Coronary artery (tissue), 2 donors: Measurements from ENCODE around the gene ACHE.

Experiments used
- DNase-seq: peaks from one replicate; pipeline ENCODE4 v3.0.0-alpha.2; 2017; ENCODE audit warnings: low spot score
- H3K27ac ChIP-seq, 2 donors: fragments of 200-600 bp; sonication (generic); one replicate each; pipeline ENCODE4 v1.5.1; 2016 to 2019
- H3K4me3 ChIP-seq: fragments of 200-600 bp; sonication (generic); 2 replicates; pipeline ENCODE4 v1.5.1; 2016; ENCODE audit warnings: mild to moderate bottlenecking, moderate library complexity
- CTCF ChIP-seq: fragments of 200-600 bp; sonication (generic); IDR thresholded peaks from one replicate; pipeline ENCODE4 v1.5.1; 2019; ENCODE audit warnings: antibody characterized with exemption

Gene ACHE

GRCh38 chr7:100865372-100865911 lies 30.2 kb downstream of the ACHE start:
- H3K4me3 ChIP-seq, result peak overlapping the region; percentile 85
- TF ChIP-seq CTCF, result no peak
- DNase-seq, result no peak
- H3K27ac ChIP-seq, result peak overlapping the region; percentile 95 to 98

- Histone ChIP-seq H3K27ac (no peak overlapping the region), H3K4me3 (no peak overlapping the region)
- no peak for TF ChIP-seq CTCF
- DNase-seq, result no peak
Observed at GRCh38 chr7:100864263-100864845, 31.3 kb downstream of the ACHE start.

GRCh38 chr7:100863406-100863950 lies 32.2 kb downstream of the ACHE start:
- no peak for TF ChIP-seq CTCF
- no peak overlapping the region for H3K4me3 ChIP-seq
- DNase-seq, result no peak
- H3K27ac ChIP-seq, result no peak overlapping the region

- Histone ChIP-seq H3K4me3 (no peak overlapping the region), H3K27ac (no peak overlapping the region)
- no peak for TF ChIP-seq CTCF
- no peak for DNase-seq
Observed at GRCh38 chr7:100861616-100861985, 34.1 kb downstream of the ACHE start.

GRCh38 chr7:100860702-100861615 lies 34.7 kb downstream of the ACHE start:
- Histone ChIP-seq H3K27ac (no peak overlapping the region), H3K4me3 (no peak overlapping the region)
- no peak for DNase-seq
- no peak for TF ChIP-seq CTCF

- no peak for DNase-seq
- no peak for TF ChIP-seq CTCF
- H3K4me3 ChIP-seq, result no peak overlapping the region
- H3K27ac ChIP-seq, result no peak overlapping the region
Observed at GRCh38 chr7:100859856-100860255, 35.8 kb downstream of the ACHE start.
